IMR-90 (cell line): ENCODE measurements around the gene TPO. TPM values are rescaled to one million over a fixed set of nuclear protein-coding genes. Genes with fewer than 3 reads are reported as not detected.

Experiments
- ATAC-seq: fragments of 200-7000 bp; cut with Tn5 transposase; 2 replicates; pipeline ENCODE4 v1.9.1; 2020; ENCODE audit warnings: low read depth, mild to moderate bottlenecking, moderate library complexity
- BruUV-seq: library from RNA; stranded (reverse); fragments of 400-500 nt; replicated peaks from 2 replicates; lab custom pipeline; 2021; lab: Mats Ljungman, UMichigan
- CTCF ChIA-PET: fragments of 300-600 bp; formaldehyde crosslinking; extraction: SDS; loops from one replicate; lab custom pipeline; 2021; ENCODE audit warnings: antibody characterized with exemption; lab: Yijun Ruan, JAX
- POLR2A ChIA-PET: fragments of 300-600 bp; sonication (Branson Sonifier 250); formaldehyde crosslinking; loops from one replicate; lab custom pipeline; 2022; ENCODE audit warnings: antibody characterized with exemption; ENCODE audit not compliant: unreplicated experiment; lab: Charles Lee
- DNase-seq: peaks from one replicate; pipeline ENCODE4 v3.0.0; 2013
- H2AFZ ChIP-seq: replicated peaks from 2 replicates; pipeline ENCODE3; 2013; ENCODE audit warnings: low read length, mild to moderate bottlenecking; ENCODE audit not compliant: poor library complexity
- H2AK5ac ChIP-seq: 2 replicates; pipeline ENCODE4 v1.6.1; 2013; ENCODE audit warnings: low read depth, low read length, inconsistent platforms
- H2AK9ac ChIP-seq: replicated peaks from 2 replicates; pipeline ENCODE3; 2013; ENCODE audit warnings: mild to moderate bottlenecking, low read depth, low read length, moderate library complexity; ENCODE audit not compliant: poor library complexity
- H2BK120ac ChIP-seq: 2 replicates; pipeline ENCODE4 v1.6.1; 2013; ENCODE audit warnings: low read depth, low read length, inconsistent platforms
- H2BK15ac ChIP-seq: 3 replicates; pipeline ENCODE4 v1.6.1; 2013; ENCODE audit warnings: low read depth, low read length, inconsistent platforms
- H2BK20ac ChIP-seq: 2 replicates; pipeline ENCODE4 v1.6.1; 2013; ENCODE audit warnings: low read depth, mild to moderate bottlenecking, inconsistent platforms, low read length, moderate library complexity
- H2BK5ac ChIP-seq: 2 replicates; pipeline ENCODE4 v1.6.1; 2013; ENCODE audit warnings: mild to moderate bottlenecking, low read depth, low read length, inconsistent platforms; ENCODE audit not compliant: poor library complexity, severe bottlenecking
- H3K14ac ChIP-seq: replicated peaks from 2 replicates; pipeline ENCODE4 v1.6.1; 2013; ENCODE audit warnings: low read depth, low read length, inconsistent platforms
- H3K18ac ChIP-seq: 2 replicates; pipeline ENCODE4 v1.6.1; 2013; ENCODE audit warnings: low read depth, low read length, control low read depth
- H3K23ac ChIP-seq: 2 replicates; pipeline ENCODE4 v1.6.1; 2013; ENCODE audit warnings: low read depth, low read length, inconsistent platforms
- H3K27ac ChIP-seq: 2 replicates; pipeline ENCODE4 v1.5.1; 2013; ENCODE audit warnings: mild to moderate bottlenecking, control low read depth, low read length; ENCODE audit not compliant: insufficient read depth
- H3K27me3 ChIP-seq: 2 replicates; pipeline ENCODE4 v1.6.1; 2013; ENCODE audit warnings: low read length; ENCODE audit not compliant: control insufficient read depth, insufficient read depth
- H3K36me3 ChIP-seq: 2 replicates; pipeline ENCODE4 v1.6.1; 2013; ENCODE audit warnings: low read length, mixed read lengths; ENCODE audit not compliant: control insufficient read depth, insufficient read depth
- H3K4ac ChIP-seq: 2 replicates; pipeline ENCODE4 v1.6.1; 2013; ENCODE audit warnings: low read depth, low read length, inconsistent platforms
- H3K4me1 ChIP-seq: 2 replicates; pipeline ENCODE4 v1.6.1; 2013; ENCODE audit warnings: low read length, mixed read lengths; ENCODE audit not compliant: control insufficient read depth, insufficient read depth
- H3K4me2 ChIP-seq: 2 replicates; pipeline ENCODE4 v1.6.1; 2013; ENCODE audit warnings: low read depth, mild to moderate bottlenecking, control low read depth, low read length, moderate library complexity
- H3K4me3 ChIP-seq: 2 replicates; pipeline ENCODE4 v1.5.1; 2013; ENCODE audit warnings: low read depth, mild to moderate bottlenecking, control low read depth, low read length, moderate library complexity; ENCODE audit not compliant: insufficient read depth
- H3K56ac ChIP-seq: 2 replicates; pipeline ENCODE4 v1.6.1; 2013; ENCODE audit warnings: low read length, inconsistent platforms; ENCODE audit not compliant: insufficient read depth; ENCODE audit errors: extremely low read depth
- H3K79me1 ChIP-seq, 2 experiments: 2 replicates each; pipeline ENCODE4 v1.6.1; 2013; ENCODE audit warnings: low read length in 2 of 2, inconsistent platforms in 1 of 2, low read depth in 1 of 2
- H3K9ac ChIP-seq: 2 replicates; pipeline ENCODE4 v1.6.1; 2013; ENCODE audit warnings: low read depth, low read length, control low read depth
- H3K9me1 ChIP-seq: 2 replicates; pipeline ENCODE4 v1.6.1; 2013; ENCODE audit warnings: low read length, inconsistent platforms; ENCODE audit not compliant: insufficient read depth
- H3K9me3 ChIP-seq: 2 replicates; pipeline ENCODE4 v1.6.1; 2013; ENCODE audit warnings: low read length; ENCODE audit not compliant: control insufficient read depth, insufficient read depth
- H4K20me1 ChIP-seq: 2 replicates; pipeline ENCODE4 v1.6.1; 2013; ENCODE audit warnings: low read length, inconsistent platforms; ENCODE audit not compliant: insufficient read depth
- H4K5ac ChIP-seq: 2 replicates; pipeline ENCODE4 v1.6.1; 2013; ENCODE audit warnings: mild to moderate bottlenecking, low read depth, low read length, control low read depth
- H4K8ac ChIP-seq, 2 experiments: 2 replicates each; pipeline ENCODE4 v1.6.1; 2013; ENCODE audit warnings: low read depth in 2 of 2, low read length in 2 of 2, control low read depth in 1 of 2, inconsistent platforms in 1 of 2
- H4K91ac ChIP-seq: 2 replicates; pipeline ENCODE4 v1.6.1; 2013; ENCODE audit warnings: low read depth, low read length, inconsistent platforms; ENCODE audit not compliant: insufficient read depth
- BHLHE40 ChIP-seq: fragments of 150-350 bp; IDR thresholded peaks from 2 replicates; pipeline ENCODE4 v1.6.1; 2016; ENCODE audit warnings: mild to moderate bottlenecking, low read depth, low read length
- CEBPB ChIP-seq: IDR thresholded peaks from 2 replicates; pipeline ENCODE4 v1.6.1; 2012; ENCODE audit warnings: low read depth, low read length, improper control_type of control experiment
- CHD1 ChIP-seq: IDR thresholded peaks from 2 replicates; pipeline ENCODE4 v1.6.1; 2012; ENCODE audit warnings: low read depth, low read length, improper control_type of control experiment
- CTCF ChIP-seq: conservative IDR thresholded peaks from 2 replicates; pipeline ENCODE4 v1.5.1; 2012; ENCODE audit warnings: mild to moderate bottlenecking, low read depth, low read length, improper control_type of control experiment
- ELK1 ChIP-seq: fragments of 150-350 bp; IDR thresholded peaks from 2 replicates; pipeline ENCODE4 v1.6.1; 2016; ENCODE audit warnings: low read depth, mild to moderate bottlenecking, low read length, moderate library complexity, borderline replicate concordance
- FOS ChIP-seq: fragments of 150-350 bp; IDR thresholded peaks from 2 replicates; pipeline ENCODE4 v1.6.1; 2016; ENCODE audit warnings: low read depth, low read length
- MAFK ChIP-seq: IDR thresholded peaks from 2 replicates; pipeline ENCODE4 v1.6.1; 2012; ENCODE audit warnings: low read depth, low read length, improper control_type of control experiment
- MAZ ChIP-seq: IDR thresholded peaks from 2 replicates; pipeline ENCODE4 v1.6.1; 2012; ENCODE audit warnings: low read depth, mild to moderate bottlenecking, low read length, improper control_type of control experiment, moderate library complexity, borderline replicate concordance
- MXI1 ChIP-seq: IDR thresholded peaks from 2 replicates; pipeline ENCODE4 v1.6.1; 2012; ENCODE audit warnings: low read depth, mild to moderate bottlenecking, low read length, moderate library complexity, borderline replicate concordance
- NFE2L2 ChIP-seq: fragments of 150-350 bp; IDR thresholded peaks from 2 replicates; pipeline ENCODE4 v1.6.1; 2016; ENCODE audit warnings: low read depth, mild to moderate bottlenecking, low read length
- POLR2A ChIP-seq: IDR thresholded peaks from 2 replicates; pipeline ENCODE4 v1.6.1; 2012; ENCODE audit warnings: mild to moderate bottlenecking, low read depth, low read length
- RAD21 ChIP-seq: IDR thresholded peaks from 2 replicates; pipeline ENCODE4 v1.6.1; 2012; ENCODE audit warnings: low read length, improper control_type of control experiment
- RCOR1 ChIP-seq: IDR thresholded peaks from 2 replicates; pipeline ENCODE4 v1.6.1; 2012; ENCODE audit warnings: mild to moderate bottlenecking, low read length, improper control_type of control experiment; ENCODE audit not compliant: insufficient replicate concordance
- RFX5 ChIP-seq: IDR thresholded peaks from 2 replicates; pipeline ENCODE4 v1.8.0; 2012; ENCODE audit warnings: low read depth, mild to moderate bottlenecking, low read length, moderate library complexity
- SMC3 ChIP-seq: fragments of 150-350 bp; IDR thresholded peaks from 2 replicates; pipeline ENCODE4 v1.6.1; 2016; ENCODE audit warnings: low read depth, mild to moderate bottlenecking, antibody characterized with exemption, low read length, moderate library complexity
- USF2 ChIP-seq: fragments of 150-350 bp; IDR thresholded peaks from 2 replicates; pipeline ENCODE4 v1.6.1; 2017; ENCODE audit warnings: mild to moderate bottlenecking, antibody characterized with exemption, low read length, low read depth
- WGBS, 2 experiments: methylation state at CpG; one replicate each; pipeline versions ENCODE4 v1.1.5 to v1.1.7; 2013; ENCODE audit warnings: missing lambda C conversion rate in 2 of 2; ENCODE audit not compliant: insufficient read length in 1 of 2; ENCODE audit errors: extremely low coverage in 2 of 2; 5-methylcytosine and 5-hydroxymethylcytosine counted together
- dilution Hi-C: fragments of 300-500 bp; cut with HindIII; formaldehyde crosslinking; loops from one replicate; pipeline ENCODE4 v1.14.3; 2018; ENCODE audit warnings: low sequenced_read_pairs; ENCODE audit not compliant: unreplicated experiment
- in situ Hi-C: fragments of 300-500 bp; cut with MboI; formaldehyde crosslinking; loops from 3 replicates; pipeline ENCODE4 v1.14.3; 2019; ENCODE audit warnings: low sequenced_read_pairs, inconsistent platforms, mixed read lengths
- intact Hi-C: fragments of 100-400 bp; cut with micrococcal nuclease; formaldehyde crosslinking; loops from 2 replicates; pipeline ENCODE4 v1.10.0; 2022
- polyA plus RNA-seq, 3 experiments: library from polyadenylated mRNA; depleted of rRNA; stranded (reverse); fragments of >200 nt; gene quantifications; 2 replicates each; pipeline ENCODE4 v1.2.3, GENCODE V29; 2012; ENCODE audit warnings: low replicate concordance in 1 of 3
- total RNA-seq: library from RNA; depleted of rRNA; stranded (reverse); fragments of >200 nt; gene quantifications from 2 replicates; pipeline ENCODE4 v1.2.3, GENCODE V29; 2012

TPO gene
- total and polyA plus RNA-seq, 2 of the 4 experiments (the other 2 are of a cell fraction) = not detected

GRCh38 chr2:1369905-1370304, 43.4 kb upstream of the TPO start:
- H3K4me1 ChIP-seq = no peaks in the 10 kb centered on the region
- H2BK5ac ChIP-seq = no peak overlapping the region
- H3K4me3 ChIP-seq = no peak overlapping the region
- H3K27me3 ChIP-seq = no peaks in the 10 kb centered on the region
- H3K9me3 ChIP-seq = peaks cover 23% of the 10 kb centered on the region; the same call in 1 of the 2 replicates
- intact Hi-C loops (loop anchor here (5.0 kb wide), 1 partner anchor 378 kb away; no protein-coding TSS in a partner anchor), dilution Hi-C loops (no loop called here), in situ Hi-C loops (no loop called here)
- no peak for TF ChIP-seq BHLHE40
- no peak for TF ChIP-seq CHD1
- no peak for TF ChIP-seq CEBPB
- no peak for TF ChIP-seq RCOR1
- TF ChIP-seq CTCF = no peak
- TF ChIP-seq ELK1 = no peak
- TF ChIP-seq RFX5 = no peak
- TF ChIP-seq MAFK = no peak
- no peak for TF ChIP-seq FOS
- no peak for TF ChIP-seq POLR2A
- no peak for TF ChIP-seq MXI1
- TF ChIP-seq SMC3 = no peak
- TF ChIP-seq RAD21 = no peak
- no peak for TF ChIP-seq MAZ
- no peak for TF ChIP-seq USF2
- no peak for TF ChIP-seq NFE2L2
- no peak overlapping the region for H3K4me2 ChIP-seq
- CTCF ChIA-PET = no interaction called here
- no peak overlapping the region for H3K4ac ChIP-seq
- no peaks in the 10 kb centered on the region for H3K36me3 ChIP-seq
- ATAC-seq (no peak), DNase-seq (no peak)
- no peak overlapping the region for H4K91ac ChIP-seq
- no peak overlapping the region for H2AK9ac ChIP-seq
- no peak overlapping the region for H3K56ac ChIP-seq
- H3K27ac ChIP-seq = no peak overlapping the region
- H3K23ac ChIP-seq = no peak overlapping the region
- H3K9ac ChIP-seq = no peak overlapping the region
- no peaks in the 10 kb centered on the region for H3K9me1 ChIP-seq
- H4K8ac ChIP-seq = no peak overlapping the region
- no peak overlapping the region for H3K14ac ChIP-seq
- no peak overlapping the region for H2AFZ ChIP-seq
- no peak overlapping the region for H2AK5ac ChIP-seq
- POLR2A ChIA-PET = no interaction called here
- no peak overlapping the region for H2BK120ac ChIP-seq
- no peaks in the 10 kb centered on the region for H3K79me1 ChIP-seq
- H3K18ac ChIP-seq = no peak overlapping the region
- no peak overlapping the region for H4K5ac ChIP-seq
- BruUV-seq = no TSS peak
- 0% methylated on average over 3 of the region's 10 CpGs; no CpG with 5 or more reads in 1 of the 2 experiments for WGBS, 2 experiments
- H2BK20ac ChIP-seq = no peak overlapping the region
- no peak overlapping the region for H2BK15ac ChIP-seq
- H4K20me1 ChIP-seq = no peaks in the 10 kb centered on the region
